Measurements from ENCODE around the gene TTLL5. TPM values are rescaled to one million over a fixed set of nuclear protein-coding genes. Genes with fewer than 3 reads are reported as not detected.

Gene TTLL5
- total RNA-seq, 2 donors from 2014 or later = 14.6 to 15.3 TPM

GRCh38 chr14:75995372-75996041 lies 334.5 kb downstream of the TTLL5 start:
- Mint-ChIP-seq H3K9me3 (no peaks in the 10 kb centered on the region), H3K36me3 (ENCODE audit: insufficient read depth in 2 of 2) (no peaks in the 10 kb centered on the region), H3K27me3 (ENCODE audit: low read depth) (no peaks in the 10 kb centered on the region), H3K4me3 (no peak overlapping the region), H3K27ac (no peak overlapping the region), H3K4me1 (ENCODE audit: low read depth) (peaks cover 9% of the 10 kb centered on the region)
- ATAC-seq (replicated peaks in 1 of 2) (no peak), DNase-seq (no peak)

- no peak for ATAC-seq (replicated peaks in 1 of 2)
- H3K27ac Mint-ChIP-seq = no peak overlapping the region
- no peak overlapping the region for H3K4me3 Mint-ChIP-seq
- H3K9me3 Mint-ChIP-seq = no peaks in the 10 kb centered on the region
- peaks cover 9% of the 10 kb centered on the region for H3K4me1 Mint-ChIP-seq (ENCODE audit: low read depth)
- no peaks in the 10 kb centered on the region for H3K27me3 Mint-ChIP-seq (ENCODE audit: low read depth)
- no peak for DNase-seq
- H3K36me3 Mint-ChIP-seq (ENCODE audit: insufficient read depth in 2 of 2) = peaks cover 0 to 2% of the 10 kb centered on the region in 2 donors
These were observed 335.4 kb downstream of the TTLL5 start for GRCh38 chr14:75996488-75996887.

GRCh38 chr14:75999511-76000190 lies 338.6 kb downstream of the TTLL5 start:
- Mint-ChIP-seq H3K36me3 (ENCODE audit: insufficient read depth in 2 of 2) (peaks cover 8 to 9% of the 10 kb centered on the region in 2 donors), H3K27ac (no peak overlapping the region), H3K9me3 (peaks cover 2 to 8% of the 10 kb centered on the region in 2 donors), H3K4me1 (ENCODE audit: low read depth) (no peaks in the 10 kb centered on the region), H3K4me3 (no peak overlapping the region), H3K27me3 (ENCODE audit: low read depth) (no peaks in the 10 kb centered on the region)
- no peak for DNase-seq
- no peak for ATAC-seq (replicated peaks in 1 of 2)

GRCh38 chr14:76002383-76002782 lies 341.3 kb downstream of the TTLL5 start:
- ATAC-seq (replicated peaks in 1 of 2) (no peak), DNase-seq (no peak)
- no peak overlapping the region for H3K4me3 Mint-ChIP-seq
- H3K36me3 Mint-ChIP-seq (ENCODE audit: insufficient read depth in 2 of 2) = peaks cover 11 to 20% of the 10 kb centered on the region in 2 donors
- no peaks in the 10 kb centered on the region for H3K27me3 Mint-ChIP-seq (ENCODE audit: low read depth)
- H3K27ac Mint-ChIP-seq = no peak overlapping the region
- peaks cover 2 to 10% of the 10 kb centered on the region in 2 donors for H3K9me3 Mint-ChIP-seq
- H3K4me1 Mint-ChIP-seq (ENCODE audit: low read depth) = no peaks in the 10 kb centered on the region

Other genes starting within 250 kb of the TTLL5 start
- 1 to 10 TPM; 6.3 to 6.8 TPM for gene JDP2, start 233.2 kb upstream of the TTLL5 start, total RNA-seq
- gene BATF, start 138.8 kb upstream of the TTLL5 start, total RNA-seq = 100 to 1,000 TPM; 171 to 185 TPM
- gene FLVCR2, start 82.6 kb upstream of the TTLL5 start, total RNA-seq = 10 to 100 TPM in 1 of 2 donors, 1 to 10 TPM in 1; 5.9 to 12.3 TPM
- 10 to 100 TPM; 14.5 to 15.5 TPM for gene ERG28, start 370 bp upstream of the TTLL5 start, total RNA-seq